GM21786 (cell line): ENCODE results near the gene TOR1B.
A peak's percentile ranks its signal among the peaks of the same experiment; 100 is the strongest.
"Not testable (repeated sequence)": the region's sequence is repeated elsewhere in the genome, so short reads cannot be mapped to it uniquely, and the experiment has no call there.

Experiments used
- ATAC-seq: cut with Tn5 transposase; IDR thresholded peaks from one replicate; pipeline ENCODE4 v1.9.1; 2021; ENCODE audit not compliant: unreplicated experiment

The TOR1B gene, protein sequence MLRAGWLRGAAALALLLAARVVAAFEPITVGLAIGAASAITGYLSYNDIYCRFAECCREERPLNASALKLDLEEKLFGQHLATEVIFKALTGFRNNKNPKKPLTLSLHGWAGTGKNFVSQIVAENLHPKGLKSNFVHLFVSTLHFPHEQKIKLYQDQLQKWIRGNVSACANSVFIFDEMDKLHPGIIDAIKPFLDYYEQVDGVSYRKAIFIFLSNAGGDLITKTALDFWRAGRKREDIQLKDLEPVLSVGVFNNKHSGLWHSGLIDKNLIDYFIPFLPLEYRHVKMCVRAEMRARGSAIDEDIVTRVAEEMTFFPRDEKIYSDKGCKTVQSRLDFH

DNA sequence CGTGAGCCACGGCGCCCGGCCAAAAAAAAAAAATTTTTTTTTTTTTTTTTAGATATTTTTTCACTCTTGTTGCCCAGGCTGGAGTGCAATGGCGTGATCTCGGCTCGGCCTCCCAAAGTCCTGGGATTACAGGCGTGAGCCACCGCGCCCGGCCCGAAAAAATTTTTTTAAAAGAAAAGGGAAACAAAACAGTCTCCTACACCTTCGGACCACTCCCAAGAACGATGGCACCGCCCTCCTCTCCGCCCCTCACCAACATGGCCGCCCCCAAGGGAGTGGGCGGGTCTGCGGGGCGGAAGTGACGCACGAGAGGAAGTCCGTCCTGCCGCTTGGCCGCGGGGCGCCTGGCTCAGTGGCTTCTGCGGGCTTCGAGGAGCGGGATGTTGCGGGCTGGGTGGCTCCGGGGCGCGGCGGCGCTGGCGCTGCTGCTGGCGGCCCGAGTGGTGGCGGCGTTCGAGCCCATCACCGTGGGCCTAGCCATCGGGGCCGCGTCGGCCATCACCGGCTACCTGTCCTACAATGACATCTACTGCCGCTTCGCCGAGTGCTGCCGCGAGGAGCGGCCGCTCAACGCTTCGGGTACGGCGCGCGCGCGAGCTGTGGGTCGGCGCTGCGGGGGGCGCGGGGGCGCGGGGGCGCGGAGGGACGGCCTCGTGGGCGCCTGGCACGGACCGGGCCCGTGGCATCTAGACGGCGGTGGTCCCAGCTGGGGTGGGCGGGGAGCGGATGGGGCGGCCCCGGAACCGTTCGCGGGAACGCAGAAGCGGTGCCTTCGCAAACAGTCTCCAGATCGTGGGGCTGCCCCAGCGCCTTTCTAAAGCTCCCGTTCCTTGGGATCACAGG lies at the start of gene TOR1B:
Gene TOR1B, plus strand, starts transcription at position 352 of the 843 bp plus-strand sequence. Its CDS starts 29 bp downstream, at position 381.
- peak; percentile 92 for ATAC-seq

DNA sequence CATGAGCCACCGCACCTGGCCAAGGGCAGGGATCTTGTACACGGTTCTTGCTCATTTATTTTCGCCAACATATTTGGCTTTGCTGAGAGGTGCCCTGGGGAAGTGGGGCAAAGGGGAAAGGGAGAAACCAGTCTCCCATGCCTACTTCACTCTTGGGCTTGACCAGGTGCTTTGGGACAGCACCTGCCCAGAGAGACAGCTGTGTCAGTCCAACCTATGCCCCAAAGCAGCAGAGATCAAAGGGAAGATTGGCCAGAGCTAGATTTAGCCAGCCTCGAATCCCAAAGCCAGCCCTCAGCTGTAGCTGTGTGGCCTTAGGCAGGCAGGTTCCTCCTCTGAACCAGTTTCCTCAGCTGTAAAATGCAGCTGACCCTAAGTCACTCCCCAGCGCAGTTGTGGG lies 47.8 kb upstream of the TOR1B start:
- ATAC-seq = no peak

DNA sequence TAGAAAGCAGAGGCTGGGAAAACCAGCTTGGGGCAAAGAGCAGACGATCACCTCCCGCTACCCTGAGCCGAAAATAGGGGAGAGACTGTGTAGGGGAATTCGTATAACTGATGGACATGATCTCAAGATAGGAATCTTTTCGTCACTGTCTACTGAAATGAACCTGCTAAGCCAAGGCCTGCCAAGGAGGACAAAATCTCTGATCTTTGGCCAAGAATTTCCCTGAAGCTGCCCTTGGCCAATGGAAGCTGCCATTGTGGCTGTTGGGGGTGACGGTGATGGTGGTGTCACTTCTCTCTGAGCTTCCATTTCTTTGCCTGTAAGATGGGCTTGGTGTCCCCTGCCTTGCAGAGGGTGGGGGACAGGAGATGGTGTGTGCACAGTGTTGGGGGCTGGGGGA lies 46.8 kb upstream of the TOR1B start:
- ATAC-seq = no peak

- ATAC-seq = no peak
Measured at GRCh38 chr9:129757045-129757444, 45.9 kb upstream of the TOR1B start.

GRCh38 chr9:129759319-129759718 lies 43.7 kb upstream of the TOR1B start:
- ATAC-seq = no peak

GRCh38 chr9:129759804-129760502 lies 43.0 kb upstream of the TOR1B start:
- ATAC-seq = no peak

GRCh38 chr9:129760784-129761183 lies 42.2 kb upstream of the TOR1B start:
- ATAC-seq = not testable (repeated sequence)

- no peak for ATAC-seq
Measured at GRCh38 chr9:129761293-129761900, 41.6 kb upstream of the TOR1B start.

GRCh38 chr9:129761901-129762369 lies 41.0 kb upstream of the TOR1B start:
- ATAC-seq = no peak

GRCh38 chr9:129762370-129762984 lies 40.5 kb upstream of the TOR1B start:
- not testable (repeated sequence) for ATAC-seq

DNA sequence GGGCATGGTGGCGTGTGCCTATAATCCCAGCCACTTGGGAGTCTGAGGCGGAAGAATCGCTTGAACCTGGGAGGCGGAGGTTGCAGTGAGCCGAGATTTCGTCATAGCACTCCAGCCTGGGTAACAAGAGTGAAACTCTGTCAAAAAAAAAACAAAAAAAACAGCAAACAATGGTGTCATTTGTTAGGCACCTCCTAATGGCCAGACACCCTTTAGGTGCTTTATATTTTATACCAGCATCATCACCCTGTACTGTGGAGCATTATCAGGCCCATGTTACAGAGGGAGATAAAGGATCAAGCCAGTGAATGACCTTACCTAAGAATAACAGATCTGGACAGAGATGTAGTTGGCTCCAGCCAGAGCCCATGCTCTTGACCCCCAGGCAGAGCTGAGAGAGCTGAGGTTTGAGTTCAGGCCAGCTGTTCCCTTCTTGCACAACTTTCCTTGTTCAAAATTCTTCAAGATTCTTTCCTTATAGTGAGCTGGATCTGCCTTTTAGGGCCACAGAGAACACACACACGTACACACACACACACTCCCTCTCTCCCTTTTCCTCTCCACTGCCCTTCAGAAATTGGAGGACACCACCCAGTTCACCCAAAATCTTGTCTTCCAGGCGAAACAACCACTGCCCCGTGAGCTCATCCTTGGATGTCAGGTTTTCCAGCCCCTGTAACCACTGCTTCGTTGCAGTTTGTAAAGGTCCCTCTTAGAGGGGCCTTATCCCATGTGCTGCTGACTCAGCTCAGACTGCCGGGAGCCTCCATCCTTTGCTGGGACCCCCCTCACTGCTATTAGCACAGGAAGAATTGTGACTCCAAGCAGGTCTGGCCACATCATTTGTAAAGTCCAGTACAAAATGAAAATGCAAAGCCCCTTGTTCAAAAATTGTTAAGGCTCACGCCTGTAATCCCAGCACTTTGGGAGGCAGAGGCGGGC lies 39.7 kb upstream of the TOR1B start:
- no peak for ATAC-seq

DNA sequence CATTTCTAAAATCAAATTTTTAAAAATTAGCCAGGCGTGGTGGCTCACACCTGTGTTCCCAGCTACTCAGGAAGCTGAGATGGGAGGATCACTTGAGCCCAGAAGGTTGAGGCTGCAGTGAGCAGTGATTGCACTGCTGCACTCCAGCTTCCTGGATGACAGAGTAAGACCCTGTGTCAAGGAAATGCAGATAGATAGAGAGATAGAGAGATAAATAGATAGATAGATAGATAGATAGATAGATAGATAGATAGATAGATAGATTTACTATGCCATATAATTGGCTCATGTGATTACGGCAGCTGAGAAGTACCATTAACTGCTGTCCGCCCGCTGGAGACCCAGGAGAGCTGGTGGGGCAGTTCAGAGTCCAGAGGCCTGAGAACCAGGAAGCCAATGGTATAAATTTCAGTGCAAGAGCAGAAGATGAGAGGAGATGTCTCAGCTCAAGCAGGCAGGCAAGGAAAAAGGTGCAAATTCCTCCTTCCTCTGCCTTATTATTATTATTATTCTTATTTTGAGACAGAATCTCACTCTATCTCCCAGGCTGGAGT lies 37.1 kb upstream of the TOR1B start:
- no peak for ATAC-seq

DNA sequence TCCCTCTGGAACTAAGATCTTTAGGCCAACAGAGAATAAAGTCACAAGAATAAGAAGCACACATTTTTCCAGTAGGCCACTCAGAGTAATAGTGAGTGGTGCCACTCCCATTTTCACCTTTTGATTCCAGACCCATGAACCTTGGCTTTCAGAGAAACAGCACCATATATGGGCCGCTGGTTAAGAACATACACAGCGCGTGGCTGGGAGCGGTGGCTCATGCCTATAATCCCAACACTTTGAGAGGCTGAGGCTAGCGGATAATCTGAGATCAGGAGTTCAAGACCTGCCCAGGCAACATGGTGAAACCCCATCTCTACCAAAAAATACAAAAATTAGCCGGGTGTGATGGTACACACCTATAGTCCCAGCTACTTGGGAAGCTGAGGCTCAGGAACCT lies 34.5 kb upstream of the TOR1B start:
- ATAC-seq = no peak

DNA sequence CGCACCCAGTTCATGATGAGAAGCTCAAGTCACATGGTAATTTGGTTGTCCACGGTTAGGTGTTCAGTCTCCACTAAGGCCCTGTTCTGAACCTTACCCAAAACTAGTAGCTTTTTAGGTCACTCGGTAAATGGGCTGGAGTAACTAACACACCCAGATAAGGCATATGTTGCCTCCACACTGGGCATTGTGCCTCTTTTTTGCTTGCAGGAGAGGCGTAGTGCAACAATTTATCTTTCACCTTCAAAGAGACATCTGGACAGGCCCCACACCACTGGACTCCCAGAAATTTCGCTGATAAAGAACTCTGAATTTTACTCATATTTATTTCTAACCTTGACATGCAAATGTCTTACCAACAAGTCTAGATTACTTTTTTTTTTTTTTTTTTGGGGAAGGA lies 33.3 kb upstream of the TOR1B start:
- ATAC-seq = no peak

GRCh38 chr9:129770741-129771140 lies 32.2 kb upstream of the TOR1B start:
- no peak for ATAC-seq

GRCh38 chr9:129773262-129774048 lies 29.5 kb upstream of the TOR1B start:
- no peak for ATAC-seq

GRCh38 chr9:129774791-129775447 lies 28.1 kb upstream of the TOR1B start:
- ATAC-seq = no peak

GRCh38 chr9:129775448-129775798 lies 27.6 kb upstream of the TOR1B start:
- ATAC-seq = no peak
